ENCODE measurements around the gene AMZ2. TPM values are rescaled to one million over a fixed set of nuclear protein-coding genes. Genes with fewer than 3 reads are reported as not detected.
"Not testable (repeated sequence)": the region's sequence is repeated elsewhere in the genome, so short reads cannot be mapped to it uniquely, and the experiment has no call there.

AMZ2 gene
- total and polyA plus RNA-seq, 8 donors: 21.2 to 46.0 (median 29.5) TPM

GRCh38 chr17:68204736-68205135, 43.1 kb upstream of the AMZ2 start:
- Histone ChIP-seq H3K27ac (no peak overlapping the region), H3K9me3 (no peaks in the 10 kb centered on the region), H3K4me3 (peak overlapping the region; percentile 36 to 74 (median 44)), H3K4me1 (peaks cover 0 to 9% (median 0%) of the 10 kb centered on the region in 3 donors), H3K27me3 (no peaks in the 10 kb centered on the region), H3K36me3 (no peaks in the 10 kb centered on the region)
- TF ChIP-seq, protein P1, sequence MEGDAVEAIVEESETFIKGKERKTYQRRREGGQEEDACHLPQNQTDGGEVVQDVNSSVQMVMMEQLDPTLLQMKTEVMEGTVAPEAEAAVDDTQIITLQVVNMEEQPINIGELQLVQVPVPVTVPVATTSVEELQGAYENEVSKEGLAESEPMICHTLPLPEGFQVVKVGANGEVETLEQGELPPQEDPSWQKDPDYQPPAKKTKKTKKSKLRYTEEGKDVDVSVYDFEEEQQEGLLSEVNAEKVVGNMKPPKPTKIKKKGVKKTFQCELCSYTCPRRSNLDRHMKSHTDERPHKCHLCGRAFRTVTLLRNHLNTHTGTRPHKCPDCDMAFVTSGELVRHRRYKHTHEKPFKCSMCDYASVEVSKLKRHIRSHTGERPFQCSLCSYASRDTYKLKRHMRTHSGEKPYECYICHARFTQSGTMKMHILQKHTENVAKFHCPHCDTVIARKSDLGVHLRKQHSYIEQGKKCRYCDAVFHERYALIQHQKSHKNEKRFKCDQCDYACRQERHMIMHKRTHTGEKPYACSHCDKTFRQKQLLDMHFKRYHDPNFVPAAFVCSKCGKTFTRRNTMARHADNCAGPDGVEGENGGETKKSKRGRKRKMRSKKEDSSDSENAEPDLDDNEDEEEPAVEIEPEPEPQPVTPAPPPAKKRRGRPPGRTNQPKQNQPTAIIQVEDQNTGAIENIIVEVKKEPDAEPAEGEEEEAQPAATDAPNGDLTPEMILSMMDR (IDR thresholded peaks at IDR 0.05): no peak
- 3% methylated on average over 19 to 22 of the region's 22 CpGs for WGBS, 2 donors
- DNase-seq (peak in 2 of 6 donors; percentile 38 to 51), ATAC-seq (peak in 1 of 4 donors; percentile 21), FAIRE-seq (no peak)
- intact Hi-C loops (cut with DNase I): no loop called here

DNA sequence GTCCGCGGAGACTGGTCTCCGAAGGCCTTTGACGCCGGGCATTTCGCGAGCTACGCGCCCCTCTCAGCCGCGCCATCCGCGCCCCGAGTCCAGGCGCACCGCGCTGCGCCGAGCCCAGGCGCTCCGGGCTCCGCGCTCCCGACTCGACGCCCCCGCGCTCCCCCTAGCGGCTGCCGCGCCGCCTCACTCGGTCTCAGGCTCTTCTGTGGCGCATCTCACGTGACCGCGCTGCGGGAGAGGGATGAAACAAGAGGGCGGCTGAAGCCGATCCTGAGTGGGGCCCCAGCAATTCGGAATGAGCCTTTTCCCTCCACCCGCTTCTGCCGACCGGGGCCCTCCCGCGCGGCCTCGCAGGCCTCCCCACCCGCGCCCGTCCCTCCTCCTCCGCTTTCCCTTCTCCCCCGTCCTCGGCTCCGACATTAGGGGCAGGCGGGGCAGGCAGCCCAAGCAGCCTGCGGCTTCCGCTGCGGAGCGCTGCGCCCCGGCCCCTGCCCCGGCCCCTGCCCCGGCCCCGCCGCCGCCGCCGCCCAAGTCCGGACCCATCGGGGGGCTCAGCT, 42.5 kb upstream of the AMZ2 start:
- no peaks in the 10 kb centered on the region for H3K27me3 ChIP-seq
- no peak for FAIRE-seq
- TF ChIP-seq, protein P1 (IDR thresholded peaks at IDR 0.05): peak; percentile 88 to 92 (median 91)
- DNase-seq: peak; percentile 78 to 97 (median 88)
- H3K9me3 ChIP-seq: no peaks in the 10 kb centered on the region
- 0% methylated on average over 27 to 71 of the region's 71 CpGs for WGBS, 2 donors
- peak overlapping the region; percentile 36 to 74 (median 44) for H3K4me3 ChIP-seq
- H3K4me1 ChIP-seq: peaks cover 0 to 4% (median 0%) of the 10 kb centered on the region in 3 donors
- H3K36me3 ChIP-seq: no peaks in the 10 kb centered on the region
- ATAC-seq: peak; percentile 92 to 96 (median 93)
- H3K27ac ChIP-seq: peak overlapping the region in 3 of 4 donors; percentile 40 to 71 (median 70)
- intact Hi-C loops (cut with DNase I): no loop called here

DNA sequence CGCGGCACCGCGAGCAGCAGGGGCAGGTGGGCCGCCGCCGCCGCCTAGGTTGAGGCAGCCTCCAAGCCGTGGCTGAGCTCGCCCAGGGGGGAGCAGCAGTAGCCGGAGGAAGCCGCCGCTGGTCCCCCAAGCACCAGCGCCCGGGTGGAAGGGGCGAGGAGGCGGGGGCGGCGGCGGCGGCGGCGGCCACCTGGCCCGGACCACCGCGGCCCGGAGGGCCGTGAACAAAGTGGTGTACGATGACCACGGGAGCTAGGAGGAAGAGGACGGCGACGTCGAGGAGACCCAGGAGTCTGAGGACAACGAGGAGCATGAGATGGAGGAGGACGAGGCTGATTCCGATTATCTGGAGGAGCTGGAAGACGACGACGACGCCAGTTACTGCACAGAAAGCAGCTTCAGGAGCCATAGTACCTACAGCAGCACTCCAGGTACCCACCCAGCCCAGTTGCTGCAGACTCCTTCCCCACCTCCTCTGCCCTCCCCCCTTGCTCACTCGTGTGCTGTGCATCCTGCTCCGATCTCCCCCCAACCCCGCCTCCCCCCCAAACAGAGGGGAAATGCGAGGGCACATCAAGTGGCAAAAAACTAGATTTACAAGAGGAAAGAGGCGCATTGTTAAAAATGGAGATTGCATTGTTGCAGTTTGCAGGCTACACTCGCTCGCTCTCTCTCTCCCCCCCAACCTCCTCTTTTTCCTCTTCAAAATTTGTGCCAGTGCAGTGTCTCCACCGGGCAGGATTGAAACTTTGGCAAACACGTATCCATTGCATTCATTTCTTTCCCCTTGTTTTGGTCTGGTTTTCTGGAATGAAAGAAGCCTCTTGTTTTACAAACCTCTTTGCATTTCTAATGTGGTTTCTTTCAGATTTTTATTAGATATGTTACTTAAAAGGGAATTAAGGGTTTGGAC, 41.8 kb upstream of the AMZ2 start:
- ATAC-seq (peak; percentile 24 to 49 (median 30)), FAIRE-seq (no peak), DNase-seq (peak in 1 of 6 donors; percentile 76)
- Histone ChIP-seq H3K36me3 (no peaks in the 10 kb centered on the region), H3K27ac (peak overlapping the region in 3 of 4 donors; percentile 40 to 71 (median 70)), H3K4me3 (peak overlapping the region; percentile 36 to 74 (median 44)), H3K9me3 (no peaks in the 10 kb centered on the region), H3K4me1 (no peaks in the 10 kb centered on the region), H3K27me3 (no peaks in the 10 kb centered on the region)
- WGBS, 2 donors: 3 to 4% methylated on average over 36 to 50 of the region's 50 CpGs
- intact Hi-C loops (cut with DNase I): no loop called here
- TF ChIP-seq, protein P1 (IDR thresholded peaks at IDR 0.05): no peak

- intact Hi-C loops (cut with DNase I): no loop called here
- H3K36me3 ChIP-seq: no peaks in the 10 kb centered on the region
- H3K4me3 ChIP-seq: no peak overlapping the region
- 86 to 95% methylated on average over 36 to 37 of the region's 37 CpGs for WGBS, 2 donors
- DNase-seq (peak in 2 of 6 donors; percentile 22 to 52), ATAC-seq (no peak), FAIRE-seq (no peak)
- H3K4me1 ChIP-seq: no peaks in the 10 kb centered on the region
- no peak overlapping the region for H3K27ac ChIP-seq
- no peaks in the 10 kb centered on the region for H3K27me3 ChIP-seq
- TF ChIP-seq, protein P1 (IDR thresholded peaks at IDR 0.05): no peak
- H3K9me3 ChIP-seq: no peaks in the 10 kb centered on the region
Observed at GRCh38 chr17:68207651-68208253, 40.1 kb upstream of the AMZ2 start.

- H3K9me3 ChIP-seq; ATAC-seq; H3K27ac ChIP-seq; FAIRE-seq; H3K4me3 ChIP-seq; H3K4me1 ChIP-seq; intact Hi-C loops (cut with DNase I); H3K36me3 ChIP-seq; DNase-seq; H3K27me3 ChIP-seq: not testable (repeated sequence)
- WGBS, 2 donors: 91 to 96% methylated on average over 19 of the region's 19 CpGs
Observed at GRCh38 chr17:68208651-68209050, 39.2 kb upstream of the AMZ2 start.

GRCh38 chr17:68209191-68209900, 38.5 kb upstream of the AMZ2 start:
- DNase-seq; FAIRE-seq; intact Hi-C loops (cut with DNase I); H3K9me3 ChIP-seq; H3K4me1 ChIP-seq; ATAC-seq; H3K27me3 ChIP-seq; H3K36me3 ChIP-seq; H3K4me3 ChIP-seq; H3K27ac ChIP-seq: not testable (repeated sequence)
- 90 to 94% methylated on average over 13 of the region's 13 CpGs for WGBS, 2 donors
